AG09309 (cell line): ENCODE measurements around the gene ENOPH1.

ENCODE experiments used
- DNase-seq: peaks from one replicate; pipeline ENCODE4 v3.0.0-alpha.2; 2010; ENCODE audit warnings: low read depth
- H3K4me3 ChIP-seq: 2 replicates; pipeline ENCODE4 v1.5.1; 2011; ENCODE audit warnings: mild to moderate bottlenecking, low read depth, low read length, moderate library complexity; ENCODE audit not compliant: control insufficient read depth
- TF ChIP-seq, protein P1 (sequence below): IDR thresholded peaks from 2 replicates; pipeline ENCODE4 v1.5.1; 2011; ENCODE audit warnings: mild to moderate bottlenecking, low read depth, low read length, inconsistent platforms; ENCODE audit not compliant: insufficient read depth, control insufficient read depth; ENCODE audit errors: missing control alignments

The ENOPH1 gene

GRCh38 chr4:82433791-82434190 is 3.4 kb downstream of the ENOPH1 start:
- DNase-seq, result no peak
- TF ChIP-seq, protein P1, sequence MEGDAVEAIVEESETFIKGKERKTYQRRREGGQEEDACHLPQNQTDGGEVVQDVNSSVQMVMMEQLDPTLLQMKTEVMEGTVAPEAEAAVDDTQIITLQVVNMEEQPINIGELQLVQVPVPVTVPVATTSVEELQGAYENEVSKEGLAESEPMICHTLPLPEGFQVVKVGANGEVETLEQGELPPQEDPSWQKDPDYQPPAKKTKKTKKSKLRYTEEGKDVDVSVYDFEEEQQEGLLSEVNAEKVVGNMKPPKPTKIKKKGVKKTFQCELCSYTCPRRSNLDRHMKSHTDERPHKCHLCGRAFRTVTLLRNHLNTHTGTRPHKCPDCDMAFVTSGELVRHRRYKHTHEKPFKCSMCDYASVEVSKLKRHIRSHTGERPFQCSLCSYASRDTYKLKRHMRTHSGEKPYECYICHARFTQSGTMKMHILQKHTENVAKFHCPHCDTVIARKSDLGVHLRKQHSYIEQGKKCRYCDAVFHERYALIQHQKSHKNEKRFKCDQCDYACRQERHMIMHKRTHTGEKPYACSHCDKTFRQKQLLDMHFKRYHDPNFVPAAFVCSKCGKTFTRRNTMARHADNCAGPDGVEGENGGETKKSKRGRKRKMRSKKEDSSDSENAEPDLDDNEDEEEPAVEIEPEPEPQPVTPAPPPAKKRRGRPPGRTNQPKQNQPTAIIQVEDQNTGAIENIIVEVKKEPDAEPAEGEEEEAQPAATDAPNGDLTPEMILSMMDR, result no peak

DNA sequence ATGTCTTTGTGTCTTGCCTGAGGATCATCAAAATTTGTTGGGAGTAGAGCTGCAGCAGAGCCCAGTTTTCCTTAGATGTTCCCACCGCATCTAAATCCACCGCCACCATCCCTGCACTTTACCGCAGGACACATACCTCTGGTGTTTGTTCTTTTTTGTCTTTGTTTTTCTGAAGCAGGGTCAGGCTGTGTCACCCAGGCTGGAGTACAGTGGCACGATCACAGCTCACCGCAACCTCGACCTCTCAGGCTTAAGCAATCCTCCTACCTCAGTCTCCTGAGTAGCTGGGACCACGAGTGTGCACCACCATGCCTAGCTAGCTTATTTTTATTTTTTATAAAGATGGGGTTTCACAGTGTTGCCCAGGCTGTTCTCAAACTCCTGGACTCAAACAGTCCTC is 4.6 kb downstream of the ENOPH1 start:
- no peak overlapping the region for H3K4me3 ChIP-seq
- TF ChIP-seq, protein P1, result no peak
- no peak for DNase-seq

More at GRCh38 chr4:82433791-82434190, 3.4 kb downstream of the ENOPH1 start:
- H3K4me3 ChIP-seq, result no peak overlapping the region

DNA sequence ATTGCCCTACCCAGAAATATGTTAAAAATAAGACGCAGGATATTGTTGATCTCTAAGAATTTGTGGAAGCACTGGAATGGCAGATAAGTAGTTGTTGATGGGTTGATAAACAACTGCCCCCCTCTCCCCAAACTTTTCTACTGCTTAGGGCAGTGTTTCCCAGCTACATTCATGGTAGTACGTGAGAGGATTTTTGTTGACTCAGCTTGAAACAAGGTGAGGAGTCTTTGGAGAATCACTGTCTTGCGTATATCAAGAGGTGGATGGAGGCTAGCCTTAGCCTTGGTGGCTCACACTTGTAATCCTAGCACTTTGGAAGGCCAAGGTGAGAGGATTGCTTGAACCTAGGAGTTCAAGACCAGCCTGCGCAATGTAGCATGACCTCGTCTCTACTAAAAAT is 5.7 kb downstream of the ENOPH1 start:
- no peak overlapping the region for H3K4me3 ChIP-seq
- TF ChIP-seq, protein P1, result no peak
- DNase-seq, result no peak

- H3K4me3 ChIP-seq, result no peak overlapping the region
- no peak for DNase-seq
- TF ChIP-seq, protein P1, result no peak
These were observed 6.4 kb downstream of the ENOPH1 start for GRCh38 chr4:82436780-82437179.

DNA sequence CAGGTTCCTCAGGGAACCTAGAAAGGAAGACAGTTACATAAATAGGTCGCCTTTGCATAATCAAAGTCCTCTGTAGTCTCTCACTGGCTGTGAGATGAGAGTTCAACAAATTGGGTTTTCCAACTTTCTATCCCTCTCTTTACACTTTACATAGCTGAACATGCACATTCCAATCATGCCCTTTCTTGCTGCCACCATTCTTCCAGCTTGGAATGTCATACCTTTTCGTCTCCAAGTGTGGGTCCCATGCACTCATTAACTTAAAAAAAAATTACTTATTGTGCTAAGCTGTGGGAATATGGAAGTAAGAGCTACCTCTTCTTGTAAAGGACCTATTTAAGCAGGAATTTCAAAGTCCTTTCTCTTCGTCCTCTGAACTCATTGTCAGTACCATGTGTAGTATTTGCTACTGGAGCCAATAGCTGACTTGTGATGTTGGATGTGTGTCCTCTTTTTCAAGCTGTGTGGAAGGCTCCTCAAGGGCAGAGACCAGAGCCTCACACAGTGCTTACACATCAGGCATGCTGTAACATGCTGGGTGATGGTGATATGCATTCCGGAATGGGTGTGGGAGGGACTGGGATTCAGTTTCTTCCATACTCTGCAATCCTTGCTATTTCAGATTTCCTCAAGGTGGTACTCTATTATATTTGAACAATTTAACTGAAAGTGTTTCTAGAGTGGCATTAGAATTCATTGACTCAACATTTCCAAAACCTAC is 7.1 kb downstream of the ENOPH1 start:
- H3K4me3 ChIP-seq, result no peak overlapping the region
- TF ChIP-seq, protein P1, result no peak
- DNase-seq, result no peak

- TF ChIP-seq, protein P1, result no peak
- H3K4me3 ChIP-seq, result no peak overlapping the region
- no peak for DNase-seq
These were observed 8.7 kb downstream of the ENOPH1 start for GRCh38 chr4:82439088-82439487.
